ENCODE measurements around the gene SELENOV.

SELENOV gene

DNA sequence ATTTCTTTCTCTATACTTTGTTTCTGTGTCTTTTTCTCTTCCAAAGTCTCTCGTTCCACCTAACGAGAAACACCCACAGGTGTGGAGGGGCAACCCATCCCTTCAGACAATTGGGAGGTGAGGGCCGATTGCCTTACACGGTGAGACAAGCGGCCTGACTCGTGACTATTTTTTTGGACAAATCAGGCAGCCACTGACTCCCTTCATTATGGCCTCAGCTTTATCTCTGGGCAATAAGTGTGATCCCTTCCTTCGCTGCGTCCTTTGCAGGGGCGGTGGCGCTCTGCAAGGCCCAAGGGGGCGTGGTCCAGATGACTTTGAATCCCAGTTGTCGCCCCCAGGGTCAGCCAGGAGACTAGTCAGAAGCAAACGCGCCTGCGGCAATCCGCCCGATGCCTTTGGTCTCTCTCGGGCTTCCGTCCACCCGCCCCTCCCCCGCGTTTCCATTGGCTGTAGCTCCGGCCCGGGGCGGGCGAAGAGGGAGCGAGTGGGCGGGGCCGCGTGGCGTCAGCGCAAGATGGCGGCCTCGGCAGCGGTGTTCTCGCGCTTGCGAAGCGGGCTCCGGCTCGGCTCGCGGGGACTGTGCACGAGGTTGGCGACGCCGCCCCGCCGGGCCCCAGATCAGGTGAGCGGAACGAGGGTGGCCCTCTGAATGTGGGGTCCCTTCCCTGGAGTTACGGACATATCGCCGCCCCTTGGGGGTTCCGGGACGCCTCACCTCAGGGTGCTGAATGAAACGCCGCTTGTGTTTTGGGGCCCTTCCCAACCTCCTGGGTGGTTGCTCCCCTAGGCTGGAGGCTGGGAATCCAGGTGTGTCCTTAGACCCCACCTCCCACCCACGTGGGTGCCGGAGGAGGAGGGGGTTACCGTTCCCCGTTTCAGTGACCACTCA, 34.4 kb upstream of the SELENOV start, which contains the start of gene TIMM50:
TSS of gene TIMM50 (plus strand) at position 502 of the 892 bp plus-strand sequence. CDS start at position 518, 16 bp downstream.
- peak; percentile 99 for DNase-seq
- Mint-ChIP-seq H3K27ac (peak within 1 kb of the TSS; percentile 94), H3K36me3 (ENCODE audit: low read depth) (peaks cover 67% of the 10 kb centered on the region), H3K9me3 (no peaks in the 10 kb centered on the region), H3K27me3 (no peaks in the 10 kb centered on the region), H3K4me1 (ENCODE audit: low read depth) (peaks cover 32% of the 10 kb centered on the region), H3K4me3 (peak within 1 kb of the TSS; percentile 94)

DNA sequence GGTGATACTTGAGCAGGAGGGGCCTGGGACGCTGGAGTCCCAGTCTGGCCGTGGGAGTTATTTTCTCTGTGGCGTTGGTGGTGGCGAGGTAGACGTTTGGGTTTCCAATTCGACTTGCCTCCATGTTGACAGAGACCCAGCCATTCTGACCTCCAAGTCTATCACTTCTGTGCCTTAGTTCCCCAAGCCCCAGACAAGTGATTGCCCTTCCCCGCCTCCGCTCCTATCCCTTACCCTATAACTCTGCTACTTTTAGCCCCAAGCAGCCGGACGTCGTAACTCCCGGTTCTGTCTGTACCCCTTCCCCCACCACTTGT, 33.8 kb upstream of the SELENOV start:
- Mint-ChIP-seq H3K27ac (peak overlapping the region; percentile 94), H3K4me1 (ENCODE audit: low read depth) (peaks cover 32% of the 10 kb centered on the region)

DNA sequence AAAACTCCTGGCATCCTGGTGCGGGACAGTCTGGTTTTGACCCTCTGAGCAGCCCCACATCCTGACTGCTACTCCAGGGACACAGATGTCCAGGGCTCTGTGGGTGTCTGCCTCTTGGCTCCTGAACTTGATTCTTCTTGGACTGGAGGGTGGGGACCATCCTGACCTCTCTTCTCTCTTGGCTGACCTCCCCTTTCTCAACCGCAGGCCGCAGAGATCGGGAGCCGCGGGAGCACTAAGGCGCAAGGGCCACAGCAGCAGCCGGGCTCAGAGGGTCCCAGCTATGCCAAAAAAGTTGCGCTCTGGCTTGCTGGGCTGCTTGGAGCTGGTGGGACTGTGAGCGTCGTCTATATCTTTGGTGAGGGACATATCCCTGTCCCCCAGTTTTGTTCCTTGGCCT, 33.3 kb upstream of the SELENOV start:
- Mint-ChIP-seq H3K27me3 (no peaks in the 10 kb centered on the region), H3K9me3 (no peaks in the 10 kb centered on the region), H3K36me3 (ENCODE audit: low read depth) (peaks cover 67% of the 10 kb centered on the region), H3K4me1 (ENCODE audit: low read depth) (peaks cover 32% of the 10 kb centered on the region), H3K27ac (peak overlapping the region; percentile 94), H3K4me3 (peak overlapping the region; percentile 94)
- no peak for DNase-seq

More for the DNA sequence above, 33.8 kb upstream of the SELENOV start:
- Mint-ChIP-seq H3K36me3 (ENCODE audit: low read depth) (peaks cover 67% of the 10 kb centered on the region), H3K4me3 (peak overlapping the region; percentile 94), H3K9me3 (no peaks in the 10 kb centered on the region), H3K27me3 (no peaks in the 10 kb centered on the region)
- DNase-seq: no peak

DNA sequence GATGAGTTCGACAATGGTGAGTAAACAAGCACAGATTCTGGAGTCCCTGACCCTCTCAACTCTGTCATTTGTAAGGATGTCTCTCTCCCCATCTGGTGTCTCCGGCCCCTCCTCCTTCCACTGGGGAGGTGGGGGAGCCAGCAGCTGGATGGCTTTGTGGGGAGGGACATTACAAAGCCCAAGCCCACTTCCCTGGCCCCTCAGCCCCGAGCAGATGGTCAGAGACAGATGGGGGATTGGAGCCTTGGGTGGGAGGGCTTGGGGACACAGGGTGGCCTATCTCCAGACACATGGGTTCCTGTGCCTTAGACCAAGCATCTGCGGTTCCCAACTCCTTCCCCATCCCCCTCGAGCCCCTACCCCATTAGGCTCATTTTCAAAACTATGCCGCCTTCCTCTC, 31.8 kb upstream of the SELENOV start:
- Mint-ChIP-seq H3K36me3 (ENCODE audit: low read depth) (peaks cover 65% of the 10 kb centered on the region), H3K9me3 (no peaks in the 10 kb centered on the region), H3K27ac (peak overlapping the region; percentile 65), H3K4me1 (ENCODE audit: low read depth) (peaks cover 32% of the 10 kb centered on the region), H3K27me3 (no peaks in the 10 kb centered on the region), H3K4me3 (peak overlapping the region; percentile 94)
- DNase-seq: no peak

DNA sequence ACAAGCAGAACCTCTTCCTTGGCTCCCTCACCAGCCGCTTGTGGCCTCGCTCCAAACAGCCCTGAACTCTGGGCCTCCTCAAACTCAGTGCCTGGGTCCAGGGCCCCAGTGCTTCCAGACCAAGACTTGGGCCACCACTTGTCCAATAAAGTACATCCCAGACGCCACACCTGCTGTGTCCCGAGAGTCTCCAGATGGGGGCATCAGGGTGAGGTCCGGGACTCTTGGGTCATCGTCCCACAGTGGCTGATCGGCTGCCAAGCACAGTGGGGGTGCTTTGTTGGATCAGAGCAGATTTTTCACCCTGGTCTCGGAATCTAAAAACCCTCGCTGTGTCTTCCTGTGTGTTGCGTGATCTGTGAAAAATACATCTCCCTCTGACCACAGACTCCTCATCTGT, 25.2 kb upstream of the SELENOV start:
- no peak overlapping the region for H3K4me3 Mint-ChIP-seq
- H3K36me3 Mint-ChIP-seq (ENCODE audit: low read depth): peaks cover 66% of the 10 kb centered on the region
- no peak for DNase-seq

DNA sequence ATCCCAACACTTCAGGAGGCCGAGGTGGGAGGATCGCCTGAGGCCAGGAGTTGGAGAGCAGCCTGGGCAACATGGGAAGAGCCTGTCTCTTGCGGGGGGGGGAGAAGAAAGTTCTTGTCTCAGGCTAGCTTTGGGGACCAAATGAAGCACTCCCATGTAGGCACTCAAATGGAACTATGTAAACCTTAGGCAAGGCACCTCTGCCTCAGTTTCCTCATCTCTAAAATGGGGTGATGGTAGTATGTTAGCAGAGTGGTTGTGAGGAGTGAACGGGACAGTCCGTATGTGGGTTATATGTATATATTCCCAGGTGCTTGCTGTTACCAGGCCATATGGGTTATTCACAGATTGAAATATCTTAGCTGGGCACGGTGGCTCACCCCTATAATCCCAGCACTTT, 22.7 kb upstream of the SELENOV start:
- Mint-ChIP-seq H3K4me1 (ENCODE audit: low read depth) (no peaks in the 10 kb centered on the region), H3K36me3 (ENCODE audit: low read depth) (peaks cover 42% of the 10 kb centered on the region), H3K9me3 (no peaks in the 10 kb centered on the region), H3K4me3 (no peak overlapping the region), H3K27me3 (peaks cover 11% of the 10 kb centered on the region), H3K27ac (no peak overlapping the region)
- DNase-seq: no peak

More for the DNA sequence above, 25.2 kb upstream of the SELENOV start:
- peak overlapping the region; percentile 41 for H3K27ac Mint-ChIP-seq
- no peaks in the 10 kb centered on the region for H3K9me3 Mint-ChIP-seq
- H3K4me1 Mint-ChIP-seq (ENCODE audit: low read depth): no peaks in the 10 kb centered on the region
- no peaks in the 10 kb centered on the region for H3K27me3 Mint-ChIP-seq

DNA sequence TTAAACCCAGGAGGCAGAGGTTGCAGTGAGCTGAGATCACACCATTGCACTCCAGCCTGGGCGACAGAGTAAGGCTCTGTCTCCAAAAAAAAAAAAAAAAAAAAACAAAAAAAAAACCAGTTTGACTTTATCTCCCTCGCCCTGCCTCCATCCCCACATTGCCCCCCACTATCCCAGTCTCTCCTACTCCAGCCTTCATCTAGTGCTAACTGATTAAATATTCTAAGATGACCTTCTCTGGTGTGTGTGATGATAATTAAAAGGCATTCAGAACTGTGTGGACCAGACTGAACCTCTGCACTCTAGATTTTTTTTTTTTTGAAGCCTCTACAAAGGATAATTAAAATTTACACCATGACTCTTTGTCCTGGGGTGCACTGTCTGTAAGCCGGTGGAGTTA, 22.2 kb upstream of the SELENOV start:
- H3K4me3 Mint-ChIP-seq: no peak overlapping the region
- DNase-seq: no peak
- no peak overlapping the region for H3K27ac Mint-ChIP-seq
- H3K9me3 Mint-ChIP-seq: no peaks in the 10 kb centered on the region
- peaks cover 17% of the 10 kb centered on the region for H3K27me3 Mint-ChIP-seq
- peaks cover 41% of the 10 kb centered on the region for H3K36me3 Mint-ChIP-seq (ENCODE audit: low read depth)
- H3K4me1 Mint-ChIP-seq (ENCODE audit: low read depth): no peaks in the 10 kb centered on the region

DNA sequence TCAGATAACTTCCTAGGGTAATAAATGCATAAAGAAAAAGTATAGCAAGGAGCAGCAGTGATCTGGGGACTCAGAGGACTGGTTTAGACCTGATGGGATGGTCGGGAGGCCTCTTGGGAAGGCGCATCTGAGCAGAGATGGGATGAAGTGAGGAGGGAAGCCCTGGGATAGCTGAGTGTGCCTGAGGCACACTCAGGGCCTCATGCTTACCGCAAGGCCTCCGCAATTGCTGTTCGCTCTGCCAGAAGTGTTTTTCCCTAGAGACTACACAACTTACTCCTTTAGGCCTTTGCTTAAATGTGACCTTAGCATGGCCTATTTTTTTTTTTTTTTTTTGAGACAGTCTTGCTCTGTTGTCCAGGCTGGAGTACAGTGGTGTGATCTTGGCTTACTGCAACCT, 20.3 kb upstream of the SELENOV start:
- Mint-ChIP-seq H3K4me1 (ENCODE audit: low read depth) (peaks cover 14% of the 10 kb centered on the region), H3K4me3 (no peak overlapping the region), H3K9me3 (no peaks in the 10 kb centered on the region)

DNA sequence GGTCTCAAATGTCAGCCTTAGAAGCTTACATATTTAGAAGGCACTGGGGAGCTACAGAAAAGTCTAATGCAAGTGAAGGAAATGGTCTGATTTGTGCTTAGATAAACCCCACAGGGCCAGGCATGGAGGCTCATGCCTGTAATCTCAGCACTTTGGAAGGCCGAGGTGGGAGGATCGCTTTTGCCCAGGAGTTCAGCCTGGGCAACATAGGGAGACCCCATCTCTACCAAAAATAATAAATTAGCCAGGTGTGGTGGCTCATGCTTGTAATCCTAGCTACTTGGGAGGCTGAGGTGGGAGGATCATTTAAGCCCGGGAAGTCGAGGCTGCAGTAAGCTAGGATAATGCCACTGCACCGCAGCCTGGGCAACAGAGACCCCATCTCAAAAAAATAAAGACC, 18.9 kb upstream of the SELENOV start:
- no peaks in the 10 kb centered on the region for H3K9me3 Mint-ChIP-seq
- no peak for DNase-seq
- H3K36me3 Mint-ChIP-seq (ENCODE audit: low read depth): peaks cover 12% of the 10 kb centered on the region
- H3K4me1 Mint-ChIP-seq (ENCODE audit: low read depth): peaks cover 17% of the 10 kb centered on the region
- no peak overlapping the region for H3K27ac Mint-ChIP-seq
- peaks cover 45% of the 10 kb centered on the region for H3K27me3 Mint-ChIP-seq
- H3K4me3 Mint-ChIP-seq: no peak overlapping the region

More for the DNA sequence above, 20.3 kb upstream of the SELENOV start:
- peaks cover 33% of the 10 kb centered on the region for H3K27me3 Mint-ChIP-seq
- H3K36me3 Mint-ChIP-seq (ENCODE audit: low read depth): peaks cover 22% of the 10 kb centered on the region
- no peak overlapping the region for H3K27ac Mint-ChIP-seq
- DNase-seq: no peak

DNA sequence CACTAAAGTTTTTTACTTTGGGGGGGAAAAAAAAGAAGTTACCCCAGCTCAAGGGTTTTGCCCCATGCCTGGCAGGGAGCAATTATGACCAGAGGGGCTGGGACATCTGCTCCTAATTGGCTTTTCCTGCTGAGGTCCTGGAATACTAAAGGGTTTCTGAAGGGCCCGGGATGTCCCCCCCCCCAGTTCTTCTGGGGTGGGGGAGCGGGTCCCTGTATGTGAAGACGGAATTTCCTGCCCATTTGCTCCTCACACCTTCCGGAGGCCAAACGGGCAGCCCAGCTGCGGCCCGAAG, 17.3 kb upstream of the SELENOV start:
- Mint-ChIP-seq H3K4me1 (ENCODE audit: low read depth) (peaks cover 17% of the 10 kb centered on the region), H3K9me3 (no peaks in the 10 kb centered on the region), H3K36me3 (ENCODE audit: low read depth) (peaks cover 2% of the 10 kb centered on the region), H3K4me3 (no peak overlapping the region), H3K27me3 (peaks cover 53% of the 10 kb centered on the region), H3K27ac (no peak overlapping the region)
- DNase-seq: no peak

DNA sequence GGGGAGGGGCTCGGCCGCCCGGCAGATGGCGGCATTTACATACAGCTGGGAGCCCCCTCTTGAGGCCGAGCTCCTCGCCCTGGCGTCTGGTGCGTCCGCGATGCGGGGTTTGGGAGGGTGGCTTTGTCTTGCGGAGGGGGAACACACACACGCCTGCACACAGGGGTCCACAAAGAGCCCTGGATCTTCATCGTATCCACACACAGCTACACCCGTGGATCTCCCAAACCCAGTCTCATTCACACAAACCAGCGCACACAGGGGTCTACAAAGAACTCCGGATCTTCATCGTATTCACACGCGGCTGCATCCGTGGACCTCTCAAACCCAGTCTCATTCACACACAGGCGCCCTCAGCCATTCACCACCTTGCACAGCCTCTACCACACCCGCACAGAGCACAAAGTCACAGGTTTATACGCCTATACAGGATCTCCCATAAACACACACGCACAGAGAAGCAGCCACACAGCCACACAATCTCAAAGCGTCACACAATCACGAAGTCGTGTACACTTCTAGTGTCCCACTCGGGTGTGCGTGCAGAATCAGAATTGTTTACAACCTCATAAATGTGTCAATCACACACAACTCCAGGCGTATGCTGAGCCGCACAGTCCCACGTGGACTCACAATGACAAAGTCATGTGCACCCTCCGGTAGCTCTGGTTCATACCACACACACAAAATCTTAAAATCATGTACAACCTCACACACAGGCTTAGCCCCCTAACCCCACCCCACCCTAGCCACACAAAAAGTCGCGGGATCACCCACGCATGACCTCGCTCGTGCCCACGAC, 16.7 kb upstream of the SELENOV start:
- Mint-ChIP-seq H3K27me3 (peaks cover 57% of the 10 kb centered on the region), H3K4me1 (ENCODE audit: low read depth) (peaks cover 20% of the 10 kb centered on the region), H3K27ac (no peak overlapping the region), H3K9me3 (no peaks in the 10 kb centered on the region), H3K36me3 (ENCODE audit: low read depth) (no peaks in the 10 kb centered on the region), H3K4me3 (peak overlapping the region; percentile 32)
- DNase-seq: peak; percentile 47

DNA sequence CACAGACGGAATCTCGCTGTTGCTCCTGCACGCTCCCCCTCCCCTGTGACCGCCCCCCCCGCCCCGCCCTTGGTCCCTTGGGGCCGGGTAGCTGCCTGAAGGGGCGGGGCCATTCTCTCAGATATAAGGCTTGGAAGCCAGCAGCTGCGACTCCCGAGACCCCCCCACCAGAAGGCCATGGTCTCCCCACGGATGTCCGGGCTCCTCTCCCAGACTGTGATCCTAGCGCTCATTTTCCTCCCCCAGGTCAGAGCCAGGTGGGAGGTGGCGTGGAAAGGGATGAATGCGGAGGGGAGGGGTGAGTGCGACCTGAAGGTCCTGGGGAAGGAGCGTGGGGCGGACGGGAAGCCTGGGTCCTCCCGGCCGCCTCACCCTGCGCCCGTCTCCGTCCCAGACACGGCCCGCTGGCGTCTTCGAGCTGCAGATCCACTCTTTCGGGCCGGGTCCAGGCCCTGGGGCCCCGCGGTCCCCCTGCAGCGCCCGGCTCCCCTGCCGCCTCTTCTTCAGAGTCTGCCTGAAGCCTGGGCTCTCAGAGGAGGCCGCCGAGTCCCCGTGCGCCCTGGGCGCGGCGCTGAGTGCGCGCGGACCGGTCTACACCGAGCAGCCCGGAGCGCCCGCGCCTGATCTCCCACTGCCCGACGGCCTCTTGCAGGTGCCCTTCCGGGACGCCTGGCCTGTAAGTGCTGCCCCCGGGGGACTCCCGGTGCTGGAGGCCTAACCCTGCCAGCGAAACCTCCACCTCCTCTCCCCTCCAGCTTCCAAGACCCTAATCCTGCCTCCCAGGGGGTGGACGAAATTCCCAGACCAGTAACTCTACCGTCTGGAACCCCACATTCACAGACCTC, 15.9 kb upstream of the SELENOV start, which contains the start of gene DLL3:
TSS of gene DLL3 (plus strand) at position 150 of the 845 bp plus-strand sequence. CDS start at position 178, 28 bp downstream.
- Mint-ChIP-seq H3K4me1 (ENCODE audit: low read depth) (peaks cover 23% of the 10 kb centered on the region), H3K9me3 (no peaks in the 10 kb centered on the region), H3K27me3 (peaks cover 65% of the 10 kb centered on the region), H3K27ac (no peak within 1 kb of the TSS), H3K4me3 (peak within 1 kb of the TSS; percentile 49), H3K36me3 (ENCODE audit: low read depth) (no peaks in the 10 kb centered on the region)
- peak; percentile 44 for DNase-seq

DNA sequence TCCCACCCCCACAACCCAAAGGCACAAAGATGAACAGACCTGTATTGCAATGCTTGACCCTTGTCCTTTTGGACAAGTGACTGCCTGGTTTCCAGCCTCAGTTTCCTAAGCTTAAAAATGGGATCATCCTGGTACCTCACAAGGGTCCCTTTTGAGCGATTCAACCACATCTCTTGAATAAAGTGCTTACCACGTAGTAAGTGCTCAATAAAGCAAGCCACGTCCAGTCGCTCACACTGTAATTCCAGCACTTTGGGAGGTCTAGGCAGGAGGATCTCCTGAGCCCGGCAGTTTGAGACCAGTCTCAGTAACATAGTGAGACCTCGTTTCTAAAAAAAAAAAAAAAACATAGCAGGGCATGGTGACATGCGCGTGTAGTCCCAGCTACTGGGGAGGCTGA, 15.0 kb upstream of the SELENOV start:
- no peak for DNase-seq
- Mint-ChIP-seq H3K9me3 (no peaks in the 10 kb centered on the region), H3K27ac (no peak overlapping the region), H3K27me3 (peaks cover 74% of the 10 kb centered on the region), H3K36me3 (ENCODE audit: low read depth) (no peaks in the 10 kb centered on the region), H3K4me3 (peak overlapping the region; percentile 49), H3K4me1 (ENCODE audit: low read depth) (peaks cover 23% of the 10 kb centered on the region)

DNA sequence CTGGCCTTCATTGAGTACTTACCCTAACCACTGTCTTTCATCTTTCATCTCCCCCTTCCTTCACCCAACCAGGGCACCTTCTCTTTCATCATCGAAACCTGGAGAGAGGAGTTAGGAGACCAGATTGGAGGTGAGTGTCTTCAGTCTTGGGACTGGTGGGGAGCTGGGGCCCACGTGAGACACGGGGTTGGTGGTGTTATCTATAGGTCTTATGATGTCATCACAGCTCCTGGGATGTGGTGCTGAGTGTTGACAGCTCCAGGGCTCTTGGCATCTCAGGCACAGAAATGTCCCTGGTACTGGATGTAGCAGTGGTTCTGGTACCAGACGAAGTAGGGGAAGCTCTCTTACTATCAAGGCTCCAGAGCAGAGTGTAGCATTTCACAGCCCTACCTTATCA, 14.4 kb upstream of the SELENOV start:
- Mint-ChIP-seq H3K9me3 (no peaks in the 10 kb centered on the region), H3K27me3 (peaks cover 80% of the 10 kb centered on the region), H3K4me3 (no peak overlapping the region), H3K27ac (no peak overlapping the region), H3K4me1 (ENCODE audit: low read depth) (peaks cover 23% of the 10 kb centered on the region), H3K36me3 (ENCODE audit: low read depth) (no peaks in the 10 kb centered on the region)
- no peak for DNase-seq
